ENCODE results near the gene AQP5.

- TF ChIP-seq CTCF (conservative IDR thresholded peaks at IDR 0.05 in 1 of 2, IDR thresholded peaks at IDR 0.05 in 1 of 2; ENCODE audit: extremely low read depth in 1 of 2, insufficient read depth in 1 of 2, low read depth in 1 of 2, low read length in 2 of 2) (no peak), EZH2 (IDR thresholded peaks at IDR 0.05; ENCODE audit: borderline replicate concordance, low read length) (no peak)
Measured at GRCh38 chr12:49983892-49984291, 22.2 kb downstream of the AQP5 start.
